Thyroid gland (tissue), 4 donors: Measurements from ENCODE around the gene OCIAD1. TPM values are rescaled to one million over a fixed set of nuclear protein-coding genes. Genes with fewer than 3 reads are reported as not detected.

Experiments
- DNase-seq, 2 donors: peaks; one replicate each; pipeline ENCODE4 v3.0.0-alpha.2; 2019
- H3K27ac ChIP-seq, 3 donors: fragments of 200-600 bp; sonication (generic); 1 replicate in 2 of 3; 2 replicates in 1 of 3; pipeline ENCODE4 v1.5.1; 2016 to 2019; ENCODE audit warnings: mild to moderate bottlenecking in 1 of 3, moderate library complexity in 1 of 3
- H3K27me3 ChIP-seq: fragments of 200-600 bp; sonication (generic); one replicate; pipeline ENCODE4 v1.5.1; 2019
- H3K36me3 ChIP-seq, 2 donors: fragments of 200-600 bp; sonication (generic); one replicate each; pipeline ENCODE4 v1.5.1; 2016 to 2019
- H3K4me1 ChIP-seq, 2 donors: fragments of 200-600 bp; sonication (generic); one replicate each; pipeline ENCODE4 v1.5.1; 2017 to 2019
- H3K4me3 ChIP-seq, 3 donors: fragments of 200-600 bp; sonication (generic); replicated peaks in 1 of 3; 1 replicate in 2 of 3; 2 replicates in 1 of 3; pipeline ENCODE4 v1.5.1; 2016; ENCODE audit warnings: mild to moderate bottlenecking in 1 of 3
- H3K9me3 ChIP-seq: fragments of 200-600 bp; sonication (generic); one replicate; pipeline ENCODE4 v1.5.1; 2017
- POLR2A ChIP-seq, 2 donors: fragments of 450-650 bp; IDR thresholded peaks; one replicate each; pipeline ENCODE4 v1.6.1; 2017; ENCODE audit warnings: antibody characterized with exemption in 2 of 2, mild to moderate bottlenecking in 2 of 2, moderate library complexity in 1 of 2
- WGBS, 2 donors: methylation state at CpG; one replicate each; pipeline ENCODE4 v1.1.5; 2017; 5-methylcytosine and 5-hydroxymethylcytosine counted together
- intact Hi-C: fragments of 100-400 bp; cut with DNase I; formaldehyde crosslinking; loops from one replicate; pipeline ENCODE4 v1.15.1; 2023
- total RNA-seq, 4 donors: library from RNA; depleted of rRNA; stranded (reverse); fragments of >200 nt; gene quantifications; one replicate each; pipeline ENCODE4 v1.2.3, GENCODE V29; 2016
- TF ChIP-seq, protein P1 (sequence below), 6 experiments: fragments of 200-600 bp in 3 of 6; fragments of 450-650 bp in 3 of 6; sonication (generic) in 3 of 6; IDR thresholded peaks; one replicate each; pipeline ENCODE4 v1.5.1; 2016 to 2019; ENCODE audit warnings: antibody characterized with exemption in 6 of 6, mild to moderate bottlenecking in 2 of 6, inconsistent platforms in 1 of 6, moderate library complexity in 1 of 6

Gene OCIAD1
- total RNA-seq, 4 donors from 2014 or later, result 150 to 273 (median 213) TPM

DNA sequence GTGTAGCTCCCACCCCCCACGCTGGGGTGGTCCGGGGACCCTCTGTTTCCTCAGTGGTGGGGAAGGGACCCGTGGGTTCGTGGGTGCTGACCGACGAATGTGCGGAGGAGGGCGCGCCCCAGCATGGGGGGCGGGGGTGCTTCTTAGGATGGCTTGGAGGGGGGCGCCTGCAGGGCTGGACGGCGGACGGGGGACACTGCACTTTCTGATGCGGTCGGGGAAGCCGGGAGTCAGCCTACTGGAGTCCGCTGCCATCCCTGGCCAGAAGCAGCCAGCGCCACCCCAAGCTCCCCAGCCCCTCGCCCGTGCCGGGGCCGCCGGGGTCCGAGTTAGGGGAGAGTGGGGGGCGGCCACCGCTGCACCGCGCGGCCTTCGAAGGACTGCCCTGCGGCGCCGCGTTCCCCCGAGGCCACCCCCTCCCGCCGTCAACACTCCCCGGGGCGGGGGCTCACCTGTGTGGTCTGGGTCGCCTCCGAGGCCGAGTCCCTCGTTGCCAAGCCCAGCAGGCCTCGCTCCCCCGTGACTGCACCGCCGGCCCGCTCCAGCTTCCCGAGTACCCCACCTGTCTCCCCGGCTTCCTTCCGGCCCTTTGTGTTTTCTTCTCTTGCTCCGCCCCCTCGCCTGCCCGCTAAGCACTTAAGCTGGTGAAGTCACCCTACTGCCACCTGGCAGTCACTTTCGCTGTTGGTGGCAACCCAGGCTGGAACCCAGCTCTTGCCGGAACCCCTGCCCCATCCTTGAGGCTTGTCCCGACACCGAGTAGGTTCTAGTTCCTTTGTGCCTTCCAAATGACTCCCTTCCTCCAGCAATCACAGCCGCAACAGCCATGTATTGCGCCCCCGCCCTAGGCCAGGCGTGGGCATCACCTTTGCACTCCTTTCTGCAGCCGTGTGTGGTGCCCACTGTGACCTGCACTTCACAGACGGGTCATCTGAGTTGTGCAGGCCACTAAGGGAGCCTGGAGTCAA is 75.6 kb downstream of the OCIAD1 start, which contains the start of gene OCIAD2:
OCIAD2 (minus strand) TSS at position 569 of the 968 bp plus-strand sequence. CDS start 2,225 bp downstream, outside the sequence.
- 15 to 20% methylated on average over 17 to 25 of the region's 65 CpGs for WGBS, 2 donors
- Histone ChIP-seq H3K4me1 (peaks cover 13 to 14% of the 10 kb centered on the region in 2 donors), H3K27ac (peak within 1 kb of the TSS in 2 of 3 donors; percentile 46 to 60), H3K4me3 (peak within 1 kb of the TSS; percentile 28 to 77 (median 65)), H3K27me3 (no peaks in the 10 kb centered on the region), H3K36me3 (peaks cover 5 to 22% of the 10 kb centered on the region in 2 donors), H3K9me3 (no peaks in the 10 kb centered on the region)
- TF ChIP-seq POLR2A (IDR thresholded peaks at IDR 0.05), result peak in 1 of 2 donors; percentile 80
- TF ChIP-seq, protein P1, sequence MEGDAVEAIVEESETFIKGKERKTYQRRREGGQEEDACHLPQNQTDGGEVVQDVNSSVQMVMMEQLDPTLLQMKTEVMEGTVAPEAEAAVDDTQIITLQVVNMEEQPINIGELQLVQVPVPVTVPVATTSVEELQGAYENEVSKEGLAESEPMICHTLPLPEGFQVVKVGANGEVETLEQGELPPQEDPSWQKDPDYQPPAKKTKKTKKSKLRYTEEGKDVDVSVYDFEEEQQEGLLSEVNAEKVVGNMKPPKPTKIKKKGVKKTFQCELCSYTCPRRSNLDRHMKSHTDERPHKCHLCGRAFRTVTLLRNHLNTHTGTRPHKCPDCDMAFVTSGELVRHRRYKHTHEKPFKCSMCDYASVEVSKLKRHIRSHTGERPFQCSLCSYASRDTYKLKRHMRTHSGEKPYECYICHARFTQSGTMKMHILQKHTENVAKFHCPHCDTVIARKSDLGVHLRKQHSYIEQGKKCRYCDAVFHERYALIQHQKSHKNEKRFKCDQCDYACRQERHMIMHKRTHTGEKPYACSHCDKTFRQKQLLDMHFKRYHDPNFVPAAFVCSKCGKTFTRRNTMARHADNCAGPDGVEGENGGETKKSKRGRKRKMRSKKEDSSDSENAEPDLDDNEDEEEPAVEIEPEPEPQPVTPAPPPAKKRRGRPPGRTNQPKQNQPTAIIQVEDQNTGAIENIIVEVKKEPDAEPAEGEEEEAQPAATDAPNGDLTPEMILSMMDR (IDR thresholded peaks at IDR 0.05), result peak in 3 of 6 experiments; percentile 28 to 35 (median 34)
- intact Hi-C loops, result no loop called here
- peak; percentile 87 to 90 for DNase-seq

DNA sequence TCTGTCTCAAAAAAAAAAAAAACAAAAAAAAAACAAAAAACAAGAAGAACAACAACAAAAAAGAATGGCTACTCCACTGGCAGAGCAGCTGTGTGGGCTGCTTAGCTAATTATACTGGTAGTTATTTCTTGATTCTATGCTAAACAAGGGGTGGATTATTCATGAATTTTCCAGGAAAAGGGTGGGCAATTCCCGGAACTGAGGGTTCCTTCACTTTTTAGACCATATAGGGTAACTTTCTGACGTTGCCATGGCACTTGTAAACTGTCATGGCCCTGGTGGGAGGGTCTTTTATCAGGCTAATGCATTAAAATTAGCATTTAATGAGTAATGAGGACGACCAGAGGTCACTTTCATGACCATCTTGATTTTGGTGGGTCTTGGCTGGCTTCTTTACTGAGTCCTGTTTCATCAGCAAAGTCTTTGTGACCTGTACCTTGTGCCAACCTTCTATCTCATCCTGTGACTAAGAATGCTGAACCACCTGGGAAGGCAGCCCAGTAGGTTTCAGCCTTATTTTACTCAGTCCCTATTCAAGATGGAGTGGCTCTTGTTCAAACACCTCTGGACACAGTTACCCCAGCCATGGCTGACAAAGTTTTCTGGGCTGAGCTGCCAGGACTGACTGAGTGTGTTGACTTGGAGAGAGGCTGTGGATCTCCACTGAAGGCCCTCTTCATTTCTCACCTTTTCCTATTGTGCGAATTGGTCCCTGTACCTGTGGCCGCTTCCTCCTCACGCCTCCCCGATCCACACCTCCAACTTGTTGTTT is 77.0 kb downstream of the OCIAD1 start:
- Histone ChIP-seq H3K4me1 (peaks cover 13 to 14% of the 10 kb centered on the region in 2 donors), H3K4me3 (no peak overlapping the region), H3K27me3 (no peaks in the 10 kb centered on the region), H3K36me3 (peaks cover 0 to 11% of the 10 kb centered on the region in 2 donors), H3K9me3 (no peaks in the 10 kb centered on the region), H3K27ac (no peak overlapping the region)
- 94 to 95% methylated on average over 7 of the region's 7 CpGs for WGBS, 2 donors
- TF ChIP-seq, protein P1 (IDR thresholded peaks at IDR 0.05), result no peak
- no peak for TF ChIP-seq POLR2A (IDR thresholded peaks at IDR 0.05)
- intact Hi-C loops, result no loop called here
- DNase-seq, result peak; percentile 37 to 41

DNA sequence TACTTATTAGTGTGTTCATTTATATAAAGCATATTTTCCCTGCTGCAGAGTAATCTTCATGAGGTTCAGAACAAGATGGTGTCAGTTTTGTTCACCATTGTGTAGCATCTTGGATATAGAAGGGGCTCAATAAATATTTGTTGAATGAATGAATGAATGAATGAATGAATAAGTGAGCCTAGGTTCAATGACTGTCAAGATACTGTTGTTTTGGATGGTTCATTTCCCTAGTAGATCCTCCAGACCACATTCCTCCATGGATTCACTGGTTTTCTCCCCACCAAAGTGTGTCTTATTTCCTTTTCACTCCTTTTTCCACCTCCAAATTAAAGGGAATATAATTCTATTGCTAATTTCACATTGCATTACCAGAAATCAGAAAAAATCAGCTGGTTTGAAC is 77.8 kb downstream of the OCIAD1 start:
- TF ChIP-seq, protein P1 (IDR thresholded peaks at IDR 0.05), result no peak
- TF ChIP-seq POLR2A (IDR thresholded peaks at IDR 0.05), result no peak
- no peak overlapping the region for H3K4me3 ChIP-seq
- H3K36me3 ChIP-seq, result peaks cover 0 to 5% of the 10 kb centered on the region in 2 donors
- intact Hi-C loops, result no loop called here
- H3K27me3 ChIP-seq, result no peaks in the 10 kb centered on the region
- no peak overlapping the region for H3K27ac ChIP-seq
- no peak for DNase-seq
- no peaks in the 10 kb centered on the region for H3K9me3 ChIP-seq
- H3K4me1 ChIP-seq, result peaks cover 13 to 14% of the 10 kb centered on the region in 2 donors

DNA sequence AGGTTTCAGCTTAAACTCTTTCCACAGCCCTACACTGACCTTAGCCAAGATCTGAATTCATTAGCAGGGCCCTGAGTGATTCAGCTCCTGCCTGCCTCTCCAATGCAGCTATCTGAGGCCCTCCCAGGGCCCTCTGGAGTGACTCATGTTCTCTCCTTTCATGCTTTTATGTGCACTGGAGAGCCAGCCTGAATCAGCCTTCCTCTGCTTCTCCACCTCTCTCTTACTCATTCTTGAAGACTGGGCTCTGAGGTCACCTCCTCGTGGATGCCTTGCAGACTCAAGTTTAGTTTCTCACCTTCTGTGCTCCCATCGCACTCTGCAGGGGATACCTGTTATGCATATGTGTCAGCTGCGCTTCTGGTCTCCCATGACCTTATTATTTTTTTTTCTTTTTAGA is 78.8 kb downstream of the OCIAD1 start:
- no peaks in the 10 kb centered on the region for H3K27me3 ChIP-seq
- H3K27ac ChIP-seq, result no peak overlapping the region
- intact Hi-C loops, result no loop called here
- DNase-seq, result peak; percentile 80 to 82
- peaks cover 13 to 14% of the 10 kb centered on the region in 2 donors for H3K4me1 ChIP-seq
- WGBS, 2 donors, result 67 to 72% methylated on average over 3 of the region's 3 CpGs
- no peaks in the 10 kb centered on the region for H3K9me3 ChIP-seq
- H3K4me3 ChIP-seq, result no peak overlapping the region
- TF ChIP-seq, protein P1 (IDR thresholded peaks at IDR 0.05), result no peak
- TF ChIP-seq POLR2A (IDR thresholded peaks at IDR 0.05), result no peak
- H3K36me3 ChIP-seq, result no peaks in the 10 kb centered on the region
